H9 (cell line): ENCODE measurements around the gene RASSF3. TPM values are rescaled to one million over a fixed set of nuclear protein-coding genes. Genes with fewer than 3 reads are reported as not detected.

Experiments used
- DNase-seq: peaks from one replicate; pipeline ENCODE4 v3.0.0-alpha.2; 2017
- H2AFZ ChIP-seq: one replicate; pipeline ENCODE4 v1.6.1; 2013; ENCODE audit warnings: mild to moderate bottlenecking, low read length, control low read depth, moderate library complexity
- H2AK5ac ChIP-seq: 2 replicates; pipeline ENCODE4 v1.6.1; 2013; ENCODE audit warnings: low read length, control low read depth, mixed read lengths; ENCODE audit not compliant: insufficient read length
- H2BK120ac ChIP-seq: one replicate; pipeline ENCODE4 v1.6.1; 2013; ENCODE audit warnings: low read depth, mild to moderate bottlenecking, low read length, control low read depth, inconsistent platforms; ENCODE audit not compliant: poor library complexity, severe bottlenecking
- H2BK12ac ChIP-seq: 2 replicates; pipeline ENCODE4 v1.6.1; 2013; ENCODE audit warnings: low read length, control low read depth, mixed read lengths, low read depth; ENCODE audit not compliant: insufficient read length
- H2BK15ac ChIP-seq: 2 replicates; pipeline ENCODE4 v1.6.1; 2013; ENCODE audit warnings: low read depth, low read length, control low read depth
- H2BK20ac ChIP-seq: one replicate; pipeline ENCODE4 v1.6.1; 2013; ENCODE audit warnings: low read depth, mild to moderate bottlenecking, low read length, control low read depth, inconsistent platforms; ENCODE audit not compliant: poor library complexity, severe bottlenecking
- H2BK5ac ChIP-seq: 2 replicates; pipeline ENCODE4 v1.6.1; 2013; ENCODE audit warnings: low read length, control low read depth, mixed read lengths; ENCODE audit not compliant: insufficient read length
- H3K14ac ChIP-seq: 2 replicates; pipeline ENCODE4 v1.6.1; 2013; ENCODE audit warnings: low read length, control low read depth; ENCODE audit not compliant: insufficient read depth
- H3K18ac ChIP-seq: 2 replicates; pipeline ENCODE4 v1.6.1; 2013; ENCODE audit warnings: low read depth, mild to moderate bottlenecking, mixed read lengths, low read length, control low read depth; ENCODE audit not compliant: insufficient read length
- H3K23ac ChIP-seq: 2 replicates; pipeline ENCODE4 v1.6.1; 2013; ENCODE audit warnings: low read length, control low read depth, mixed read lengths, low read depth; ENCODE audit not compliant: insufficient read length
- H3K23me2 ChIP-seq: 2 replicates; pipeline ENCODE4 v1.6.1; 2013; ENCODE audit warnings: low read depth, mild to moderate bottlenecking, mixed read lengths, low read length, control low read depth; ENCODE audit not compliant: insufficient read length, poor library complexity, severe bottlenecking
- H3K27ac ChIP-seq: 2 replicates; pipeline ENCODE4 v1.5.1; 2013; ENCODE audit warnings: low read length, control low read depth, mixed read lengths, low read depth; ENCODE audit not compliant: insufficient read length
- H3K27me3 ChIP-seq: 2 replicates; pipeline ENCODE4 v1.6.1; 2013; ENCODE audit warnings: low read length, control low read depth, inconsistent platforms; ENCODE audit not compliant: insufficient read depth
- H3K4ac ChIP-seq: 2 replicates; pipeline ENCODE4 v1.6.1; 2013; ENCODE audit warnings: low read depth, mild to moderate bottlenecking, control low read depth, inconsistent platforms, low read length, moderate library complexity
- H3K4me1 ChIP-seq: 2 replicates; pipeline ENCODE4 v1.6.1; 2013; ENCODE audit warnings: low read length, control low read depth, inconsistent platforms; ENCODE audit not compliant: insufficient read depth
- H3K4me2 ChIP-seq: 2 replicates; pipeline ENCODE4 v1.6.1; 2013; ENCODE audit warnings: low read length, control low read depth, mixed read lengths; ENCODE audit not compliant: insufficient read length, insufficient read depth
- H3K56ac ChIP-seq: 2 replicates; pipeline ENCODE4 v1.6.1; 2013; ENCODE audit warnings: low read depth, mild to moderate bottlenecking, mixed read lengths, low read length, control low read depth; ENCODE audit not compliant: insufficient read length
- H3K79me1 ChIP-seq: 2 replicates; pipeline ENCODE4 v1.6.1; 2013; ENCODE audit warnings: low read depth, mild to moderate bottlenecking, moderate library complexity, low read length, control low read depth, inconsistent platforms; ENCODE audit not compliant: insufficient read depth, poor library complexity, severe bottlenecking
- H3K79me2 ChIP-seq: 2 replicates; pipeline ENCODE4 v1.6.1; 2013; ENCODE audit warnings: low read length, control low read depth, inconsistent platforms; ENCODE audit not compliant: insufficient read depth
- H3K9ac ChIP-seq: 2 replicates; pipeline ENCODE4 v1.6.1; 2013; ENCODE audit warnings: low read length, control low read depth, mixed read lengths; ENCODE audit not compliant: insufficient read length; ENCODE audit errors: extremely low read depth
- H3K9me3 ChIP-seq: one replicate; pipeline ENCODE4 v1.6.1; 2013; ENCODE audit warnings: low read depth, low read length, inconsistent platforms; ENCODE audit not compliant: control insufficient read depth
- H3T11ph ChIP-seq: one replicate; pipeline ENCODE4 v1.6.1; 2013; ENCODE audit warnings: mild to moderate bottlenecking, low read length, control low read depth, inconsistent platforms
- H4K20me1 ChIP-seq: one replicate; pipeline ENCODE4 v1.6.1; 2013; ENCODE audit not compliant: control insufficient read depth, insufficient read length, insufficient read depth
- H4K5ac ChIP-seq: 2 replicates; pipeline ENCODE4 v1.6.1; 2013; ENCODE audit warnings: low read depth, mild to moderate bottlenecking, mixed read lengths, low read length, control low read depth; ENCODE audit not compliant: insufficient read length
- H4K8ac ChIP-seq: replicated peaks from 2 replicates; pipeline ENCODE4 v1.6.1; 2013; ENCODE audit warnings: low read length, control low read depth, mixed read lengths, low read depth; ENCODE audit not compliant: insufficient read length
- H4K91ac ChIP-seq: 2 replicates; pipeline ENCODE4 v1.6.1; 2013; ENCODE audit warnings: low read depth, mild to moderate bottlenecking, moderate library complexity, mixed read lengths, low read length, control low read depth; ENCODE audit not compliant: insufficient read length
- H3K27ac Mint-ChIP-seq, 3 experiments: 2 replicates in 2 of 3; 3 replicates in 1 of 3; pipeline ENCODE4 v1.8.0; 2020 to 2021; ENCODE audit warnings: mixed read lengths in 3 of 3, mild to moderate bottlenecking in 1 of 3, moderate library complexity in 1 of 3
- H3K27me3 Mint-ChIP-seq: 2 replicates; pipeline ENCODE4 v1.8.0; 2021; ENCODE audit warnings: low read depth, mild to moderate bottlenecking, moderate library complexity, mixed read lengths
- H3K36me3 Mint-ChIP-seq, 3 experiments: 2 replicates in 2 of 3; 3 replicates in 1 of 3; pipeline ENCODE4 v1.8.0; 2020 to 2021; ENCODE audit warnings: low read depth in 3 of 3, mixed read lengths in 3 of 3; ENCODE audit not compliant: insufficient read depth in 1 of 3
- H3K4me1 Mint-ChIP-seq, 2 experiments: 2 replicates each; pipeline ENCODE4 v1.8.0; 2020; ENCODE audit warnings: mixed read lengths in 2 of 2
- H3K4me3 Mint-ChIP-seq, 2 experiments: 2 replicates in 1 of 2; 3 replicates in 1 of 2; pipeline ENCODE4 v1.8.0; 2020 to 2021; ENCODE audit warnings: mild to moderate bottlenecking in 2 of 2, mixed read lengths in 2 of 2, moderate library complexity in 1 of 2
- H3K9me3 Mint-ChIP-seq, 2 experiments: 2 replicates in 1 of 2; 3 replicates in 1 of 2; pipeline ENCODE4 v1.8.0; 2020; ENCODE audit warnings: mild to moderate bottlenecking in 2 of 2, mixed read lengths in 2 of 2, moderate library complexity in 1 of 2
- CTCF ChIP-seq: fragments of 200-600 bp; sonication (generic); conservative IDR thresholded peaks from 3 replicates; pipeline ENCODE4 v1.8.0; 2021; ENCODE audit warnings: antibody characterized with exemption, mild to moderate bottlenecking
- WGBS: extraction: QIAGEN DNeasy Blood & Tissue Kit; methylation state at CpG from one replicate; pipeline ENCODE4 v1.1.7; 2013; ENCODE audit warnings: missing lambda C conversion rate, low lambda C conversion rate, mixed read lengths; ENCODE audit not compliant: insufficient read length; ENCODE audit errors: extremely low coverage; 5-methylcytosine and 5-hydroxymethylcytosine counted together
- total RNA-seq: library from RNA; stranded (reverse); gene quantifications from 2 replicates; pipeline ENCODE4 v1.2.1, GENCODE V29; 2021

RASSF3 gene
- total RNA-seq, 1 experiment from 2014 or later, result 45.1 TPM

GRCh38 chr12:64598831-64599230 lies 11.5 kb upstream of the RASSF3 start:
- Histone ChIP-seq H4K91ac (no peak overlapping the region), H4K5ac (no peak overlapping the region), H3T11ph (no peak overlapping the region), H3K4me2 (no peak overlapping the region), H4K20me1 (no peaks in the 10 kb centered on the region), H3K9ac (no peak overlapping the region), H3K79me2 (no peaks in the 10 kb centered on the region), H2BK20ac (no peak overlapping the region), H3K14ac (no peak overlapping the region), H3K79me1 (no peaks in the 10 kb centered on the region), H3K23ac (no peak overlapping the region), H3K4ac (no peak overlapping the region), H2AK5ac (no peak overlapping the region), H3K18ac (no peak overlapping the region), H3K9me3 (no peaks in the 10 kb centered on the region), H3K56ac (no peak overlapping the region), H2BK120ac (no peak overlapping the region), H3K4me1 (no peaks in the 10 kb centered on the region; the same call in 1 of the 2 replicates), H3K27ac (no peak overlapping the region), H2AFZ (no peak overlapping the region), H2BK12ac (no peak overlapping the region), H3K23me2 (no peaks in the 10 kb centered on the region), H3K27me3 (no peaks in the 10 kb centered on the region), H2BK5ac (no peak overlapping the region), H4K8ac (no peak overlapping the region), H2BK15ac (no peak overlapping the region)
- DNase-seq, result no peak
- Mint-ChIP-seq H3K4me1 (peaks cover 15 to 16% of the 10 kb centered on the region in 2 experiments), H3K36me3 (no peaks in the 10 kb centered on the region; a peak in 2 of 7 replicates), H3K9me3 (no peaks in the 10 kb centered on the region), H3K27ac (no peak overlapping the region; a peak in 1 of 7 replicates), H3K27me3 (no peaks in the 10 kb centered on the region; the same call in 1 of the 2 replicates), H3K4me3 (no peak overlapping the region)
- no peak for TF ChIP-seq CTCF
- WGBS, result no CpG with 5 or more reads among the region's 4 CpGs
